ENCODE data around the gene CYP26B1. TPM values are rescaled to one million over a fixed set of nuclear protein-coding genes. Genes with fewer than 3 reads are reported as not detected.

Gene CYP26B1
- total RNA-seq, 4 donors from 2014 or later = 1.9 to 8.3 (median 5.2) TPM

DNA sequence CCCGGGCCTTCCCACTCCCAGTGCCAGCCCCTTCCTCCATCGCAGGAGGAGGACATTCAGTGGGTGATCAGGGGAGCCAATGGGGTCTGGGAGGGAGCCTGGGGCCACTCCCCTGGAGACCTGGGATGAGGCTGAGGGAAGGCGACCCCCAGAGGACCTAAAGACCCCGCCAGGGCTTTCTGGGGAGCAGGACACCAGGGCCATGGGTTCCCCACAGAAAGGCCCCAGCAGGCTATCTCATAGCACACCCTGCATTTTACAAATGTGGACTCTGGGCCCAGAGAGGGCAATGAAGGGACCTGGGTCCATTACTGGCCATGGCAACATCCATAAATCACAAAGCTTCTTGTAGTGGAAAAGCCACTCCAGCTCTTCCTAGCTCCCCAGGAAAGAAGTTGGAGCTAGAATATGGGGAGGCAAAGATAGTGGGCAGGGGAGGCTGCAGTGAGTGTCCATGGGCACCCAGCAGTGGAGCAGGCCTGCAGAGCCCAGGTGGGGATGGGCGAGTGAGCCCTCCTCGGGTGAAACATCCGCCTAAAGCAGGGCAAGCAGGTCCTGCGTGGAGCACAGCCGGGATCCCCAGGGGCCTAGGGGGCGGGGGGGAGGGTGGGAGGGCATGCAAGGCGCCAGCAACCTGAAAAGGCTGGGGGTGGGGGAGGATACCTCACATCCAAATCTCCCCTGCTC, 13.8 kb downstream of the CYP26B1 start:
- Histone ChIP-seq H3K27ac (no peak overlapping the region), H3K4me1 (peaks cover 0 to 17% (median 0%) of the 10 kb centered on the region in 4 donors), H3K4me3 (no peak overlapping the region), H3K9me3 (no peaks in the 10 kb centered on the region), H3K27me3 (no peaks in the 10 kb centered on the region), H3K36me3 (no peaks in the 10 kb centered on the region)
- no peak for TF ChIP-seq POLR2A (IDR thresholded peaks at IDR 0.05)
- TF ChIP-seq, protein P1, sequence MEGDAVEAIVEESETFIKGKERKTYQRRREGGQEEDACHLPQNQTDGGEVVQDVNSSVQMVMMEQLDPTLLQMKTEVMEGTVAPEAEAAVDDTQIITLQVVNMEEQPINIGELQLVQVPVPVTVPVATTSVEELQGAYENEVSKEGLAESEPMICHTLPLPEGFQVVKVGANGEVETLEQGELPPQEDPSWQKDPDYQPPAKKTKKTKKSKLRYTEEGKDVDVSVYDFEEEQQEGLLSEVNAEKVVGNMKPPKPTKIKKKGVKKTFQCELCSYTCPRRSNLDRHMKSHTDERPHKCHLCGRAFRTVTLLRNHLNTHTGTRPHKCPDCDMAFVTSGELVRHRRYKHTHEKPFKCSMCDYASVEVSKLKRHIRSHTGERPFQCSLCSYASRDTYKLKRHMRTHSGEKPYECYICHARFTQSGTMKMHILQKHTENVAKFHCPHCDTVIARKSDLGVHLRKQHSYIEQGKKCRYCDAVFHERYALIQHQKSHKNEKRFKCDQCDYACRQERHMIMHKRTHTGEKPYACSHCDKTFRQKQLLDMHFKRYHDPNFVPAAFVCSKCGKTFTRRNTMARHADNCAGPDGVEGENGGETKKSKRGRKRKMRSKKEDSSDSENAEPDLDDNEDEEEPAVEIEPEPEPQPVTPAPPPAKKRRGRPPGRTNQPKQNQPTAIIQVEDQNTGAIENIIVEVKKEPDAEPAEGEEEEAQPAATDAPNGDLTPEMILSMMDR (IDR thresholded peaks at IDR 0.05) = no peak
- peak in 2 of 3 donors; percentile 26 for DNase-seq

GRCh38 chr2:72132981-72133720, 14.5 kb downstream of the CYP26B1 start:
- H3K9me3 ChIP-seq = no peaks in the 10 kb centered on the region
- H3K36me3 ChIP-seq = no peaks in the 10 kb centered on the region
- no peaks in the 10 kb centered on the region for H3K27me3 ChIP-seq
- H3K27ac ChIP-seq = no peak overlapping the region
- H3K4me1 ChIP-seq = peaks cover 0 to 9% (median 0%) of the 10 kb centered on the region in 4 donors
- TF ChIP-seq POLR2A (IDR thresholded peaks at IDR 0.05) = no peak
- TF ChIP-seq, protein P1 (IDR thresholded peaks at IDR 0.05) = no peak
- DNase-seq = peak in 2 of 3 donors; percentile 38 to 46
- no peak overlapping the region for H3K4me3 ChIP-seq

GRCh38 chr2:72131916-72132841, 15.5 kb downstream of the CYP26B1 start:
- Histone ChIP-seq H3K27ac (no peak overlapping the region), H3K27me3 (no peaks in the 10 kb centered on the region), H3K36me3 (no peaks in the 10 kb centered on the region), H3K9me3 (no peaks in the 10 kb centered on the region), H3K4me3 (no peak overlapping the region), H3K4me1 (no peaks in the 10 kb centered on the region)
- peak in 2 of 3 donors; percentile 37 to 40 for DNase-seq
- TF ChIP-seq, protein P1 (IDR thresholded peaks at IDR 0.05) = no peak
- TF ChIP-seq POLR2A (IDR thresholded peaks at IDR 0.05) = no peak

- Histone ChIP-seq H3K9me3 (no peaks in the 10 kb centered on the region), H3K4me3 (no peak overlapping the region), H3K27me3 (no peaks in the 10 kb centered on the region), H3K27ac (no peak overlapping the region), H3K4me1 (no peaks in the 10 kb centered on the region), H3K36me3 (no peaks in the 10 kb centered on the region)
- TF ChIP-seq, protein P1 (IDR thresholded peaks at IDR 0.05) = no peak
- no peak for TF ChIP-seq POLR2A (IDR thresholded peaks at IDR 0.05)
- peak in 2 of 3 donors; percentile 26 to 37 for DNase-seq
These were observed 16.2 kb downstream of the CYP26B1 start for GRCh38 chr2:72131371-72131891.
